Astrocyte of the spinal cord (primary cell): ENCODE measurements around the gene PPL.
A peak's percentile ranks its signal among the peaks of the same experiment; 100 is the strongest.

Experiments
- DNase-seq: peaks from one replicate; pipeline ENCODE4 v3.0.0; 2011; ENCODE audit warnings: low read depth, low spot score
- H3K4me3 ChIP-seq: 2 replicates; pipeline ENCODE4 v1.5.1; 2011; ENCODE audit warnings: low read depth, mild to moderate bottlenecking, low read length, moderate library complexity
- CTCF ChIP-seq: IDR thresholded peaks from 2 replicates; pipeline ENCODE4 v1.5.1; 2012; ENCODE audit warnings: low read depth, mild to moderate bottlenecking, low read length, inconsistent platforms
- in situ Hi-C: cut with HindIII; loops from 2 replicates; pipeline ENCODE4 v1.10.0; 2017; ENCODE audit warnings: low sequenced_read_pairs

Gene PPL

GRCh38 chr16:4866586-4866985, 70.4 kb downstream of the PPL start:
- in situ Hi-C loops: no loop called here
- DNase-seq: no peak
- no peak for TF ChIP-seq CTCF
- H3K4me3 ChIP-seq: no peak overlapping the region

- in situ Hi-C loops: no loop called here
- no peak for TF ChIP-seq CTCF
- H3K4me3 ChIP-seq: no peak overlapping the region
Observed at GRCh38 chr16:4865231-4865860, 71.6 kb downstream of the PPL start.

GRCh38 chr16:4864728-4865127, 72.2 kb downstream of the PPL start:
- no peak overlapping the region for H3K4me3 ChIP-seq
- no peak for TF ChIP-seq CTCF
- in situ Hi-C loops: no loop called here
- no peak for DNase-seq

More at GRCh38 chr16:4865231-4865860, 71.6 kb downstream of the PPL start:
- no peak for DNase-seq

- no peak overlapping the region for H3K4me3 ChIP-seq
- in situ Hi-C loops: no loop called here
- DNase-seq: no peak
- no peak for TF ChIP-seq CTCF
Observed at GRCh38 chr16:4862639-4863038, 74.3 kb downstream of the PPL start.

- no peak for TF ChIP-seq CTCF
- no peak for DNase-seq
- H3K4me3 ChIP-seq: no peak overlapping the region
- in situ Hi-C loops: no loop called here
Observed at GRCh38 chr16:4860727-4861342, 76.1 kb downstream of the PPL start.

- DNase-seq: peak; percentile 64
- no peak overlapping the region for H3K4me3 ChIP-seq
- no peak for TF ChIP-seq CTCF
- in situ Hi-C loops: no loop called here
Observed at GRCh38 chr16:4859900-4860255, 77.1 kb downstream of the PPL start.
